Activated T-cell treated with anti-CD3 and anti-CD28 coated beads, Interleukin-2, amount 50 U/mL, for 72 hours (primary cell): Measurements from ENCODE around the gene CSF2RB. TPM values are rescaled to one million over a fixed set of nuclear protein-coding genes. Genes with fewer than 3 reads are reported as not detected.
A peak's percentile ranks its signal among the peaks of the same experiment; 100 is the strongest.

Experiments
- ATAC-seq, 2 donors: fragments of 150-1000 bp; cut with Tn5 transposase; replicated peaks in 1 of 2; 2 replicates each; pipeline ENCODE4 v1.10.0; 2021; ENCODE audit warnings: moderate library complexity in 2 of 2, mild to moderate bottlenecking in 1 of 2
- DNase-seq, 2 donors: peaks; one replicate each; pipeline ENCODE4 v3.0.0; 2021 to 2022; ENCODE audit warnings: mixed read lengths in 1 of 2
- H3K27ac Mint-ChIP-seq: one replicate; pipeline ENCODE4 v1.8.0; 2022; ENCODE audit warnings: mild to moderate bottlenecking, moderate library complexity, mixed read lengths
- H3K27me3 Mint-ChIP-seq: one replicate; pipeline ENCODE4 v1.8.0; 2022; ENCODE audit warnings: low read depth, mixed read lengths
- H3K36me3 Mint-ChIP-seq, 2 donors: one replicate each; pipeline ENCODE4 v1.8.0; 2022; ENCODE audit warnings: mixed read lengths in 2 of 2, mild to moderate bottlenecking in 1 of 2; ENCODE audit not compliant: insufficient read depth in 2 of 2
- H3K4me1 Mint-ChIP-seq: one replicate; pipeline ENCODE4 v1.8.0; 2022; ENCODE audit warnings: low read depth, mixed read lengths
- H3K4me3 Mint-ChIP-seq, 2 donors: one replicate each; pipeline ENCODE4 v1.8.0; 2022; ENCODE audit warnings: mild to moderate bottlenecking in 2 of 2, mixed read lengths in 2 of 2, moderate library complexity in 2 of 2
- H3K9me3 Mint-ChIP-seq, 2 donors: one replicate each; pipeline ENCODE4 v1.8.0; 2022; ENCODE audit warnings: mixed read lengths in 2 of 2
- total RNA-seq, 2 donors: library from RNA; stranded (reverse); gene quantifications; one replicate each; pipeline ENCODE4 v1.2.3, GENCODE V29; 2022

CSF2RB gene
- total RNA-seq, 2 donors from 2014 or later: 1.8 to 3.8 TPM

DNA sequence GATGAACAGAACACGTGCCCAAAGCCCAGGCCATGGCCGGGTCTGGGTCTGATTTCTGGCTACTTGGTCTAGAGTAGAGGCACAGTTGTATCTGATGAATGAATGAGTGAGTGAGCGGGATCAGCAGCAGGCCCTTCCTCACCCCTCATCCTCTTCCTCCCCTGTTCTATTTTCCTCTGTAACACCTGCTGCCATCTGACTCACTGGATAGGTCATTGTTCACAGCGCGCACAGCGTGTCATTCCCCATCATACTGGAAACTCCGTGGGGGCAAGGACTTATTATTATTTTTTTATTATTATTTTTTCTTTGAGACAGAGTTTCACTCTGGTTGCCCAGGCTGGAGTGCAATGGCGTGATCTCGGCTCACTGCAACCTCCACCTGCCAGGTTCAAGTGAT is 38.7 kb upstream of the CSF2RB start:
- Mint-ChIP-seq H3K4me3 (no peak overlapping the region), H3K27ac (peak overlapping the region; percentile 49), H3K36me3 (peaks cover 7 to 16% of the 10 kb centered on the region in 2 donors), H3K4me1 (peaks cover 21% of the 10 kb centered on the region), H3K27me3 (no peaks in the 10 kb centered on the region), H3K9me3 (peaks cover 5 to 6% of the 10 kb centered on the region in 2 donors)
- DNase-seq (no peak), ATAC-seq (no peak)

DNA sequence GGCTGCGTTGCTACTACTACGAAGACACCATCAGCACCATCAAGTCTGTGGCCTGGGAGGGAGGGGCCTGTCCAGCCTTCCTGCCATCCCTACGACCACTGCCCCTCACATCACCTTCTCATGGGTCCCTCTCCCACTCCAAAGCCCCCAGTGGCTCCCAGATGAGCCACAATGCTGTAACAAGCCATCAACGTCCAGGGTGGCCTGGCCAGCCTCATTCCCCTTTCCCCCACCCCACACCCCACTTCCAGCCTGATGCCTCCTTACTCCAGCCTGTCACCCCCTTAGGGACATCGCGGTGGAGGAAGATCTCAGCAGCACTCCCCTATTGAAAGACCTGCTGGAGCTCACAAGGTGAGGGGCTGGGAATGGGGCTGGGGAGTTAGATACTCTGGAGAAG is 37.7 kb upstream of the CSF2RB start:
- peaks cover 23% of the 10 kb centered on the region for H3K4me1 Mint-ChIP-seq
- no peak overlapping the region for H3K4me3 Mint-ChIP-seq
- H3K27me3 Mint-ChIP-seq: no peaks in the 10 kb centered on the region
- peaks cover 9 to 11% of the 10 kb centered on the region in 2 donors for H3K9me3 Mint-ChIP-seq
- DNase-seq (no peak), ATAC-seq (no peak)
- H3K27ac Mint-ChIP-seq: no peak overlapping the region
- peaks cover 17 to 25% of the 10 kb centered on the region in 2 donors for H3K36me3 Mint-ChIP-seq

- ATAC-seq (no peak), DNase-seq (no peak)
- Mint-ChIP-seq H3K9me3 (peaks cover 15 to 19% of the 10 kb centered on the region in 2 donors), H3K27me3 (no peaks in the 10 kb centered on the region), H3K4me3 (no peak overlapping the region), H3K27ac (peak overlapping the region; percentile 64), H3K36me3 (peaks cover 26 to 39% of the 10 kb centered on the region in 2 donors), H3K4me1 (peaks cover 31% of the 10 kb centered on the region)
Observed at GRCh38 chr22:36879775-36880174, 33.7 kb upstream of the CSF2RB start.

DNA sequence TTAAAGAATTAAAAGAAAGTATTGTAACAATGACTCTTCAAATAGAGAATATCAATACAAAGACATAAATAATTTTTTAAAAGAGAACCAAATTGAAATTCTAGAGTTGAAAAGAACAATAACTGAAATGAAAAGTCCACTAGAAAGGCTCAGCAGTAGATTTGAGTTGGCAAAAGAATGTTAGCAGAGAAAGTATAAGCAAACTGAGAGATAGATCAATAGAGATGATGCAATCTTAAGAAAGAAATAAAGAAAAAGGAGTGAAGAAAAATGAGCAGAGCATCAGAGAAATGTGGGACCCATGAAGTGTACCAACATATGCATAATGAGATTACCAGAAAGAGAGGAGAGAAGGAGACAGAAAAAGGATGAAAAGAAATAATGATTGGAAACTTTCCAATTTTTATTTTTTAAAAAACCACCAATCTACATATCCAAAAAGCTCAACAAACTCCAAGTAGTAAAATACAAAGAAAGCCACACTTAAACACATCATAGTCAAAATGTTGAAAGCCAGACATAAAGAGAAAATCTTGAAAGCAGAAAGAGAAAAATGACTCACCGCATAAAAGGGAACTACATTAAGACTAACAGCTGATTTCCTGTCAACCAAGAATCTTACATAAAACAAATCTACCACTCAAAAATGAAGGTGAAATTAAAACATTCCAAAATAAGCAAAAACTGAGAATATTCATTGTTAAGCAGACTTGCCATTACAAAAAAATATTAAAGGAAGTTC is 31.8 kb upstream of the CSF2RB start:
- Mint-ChIP-seq H3K4me1 (peaks cover 40% of the 10 kb centered on the region), H3K36me3 (peaks cover 24 to 39% of the 10 kb centered on the region in 2 donors), H3K9me3 (peaks cover 15 to 19% of the 10 kb centered on the region in 2 donors), H3K4me3 (peak overlapping the region in 1 of 2 donors; percentile 53), H3K27me3 (no peaks in the 10 kb centered on the region), H3K27ac (peak overlapping the region; percentile 99)
- ATAC-seq: peak; percentile 68 to 77
- no peak for DNase-seq

DNA sequence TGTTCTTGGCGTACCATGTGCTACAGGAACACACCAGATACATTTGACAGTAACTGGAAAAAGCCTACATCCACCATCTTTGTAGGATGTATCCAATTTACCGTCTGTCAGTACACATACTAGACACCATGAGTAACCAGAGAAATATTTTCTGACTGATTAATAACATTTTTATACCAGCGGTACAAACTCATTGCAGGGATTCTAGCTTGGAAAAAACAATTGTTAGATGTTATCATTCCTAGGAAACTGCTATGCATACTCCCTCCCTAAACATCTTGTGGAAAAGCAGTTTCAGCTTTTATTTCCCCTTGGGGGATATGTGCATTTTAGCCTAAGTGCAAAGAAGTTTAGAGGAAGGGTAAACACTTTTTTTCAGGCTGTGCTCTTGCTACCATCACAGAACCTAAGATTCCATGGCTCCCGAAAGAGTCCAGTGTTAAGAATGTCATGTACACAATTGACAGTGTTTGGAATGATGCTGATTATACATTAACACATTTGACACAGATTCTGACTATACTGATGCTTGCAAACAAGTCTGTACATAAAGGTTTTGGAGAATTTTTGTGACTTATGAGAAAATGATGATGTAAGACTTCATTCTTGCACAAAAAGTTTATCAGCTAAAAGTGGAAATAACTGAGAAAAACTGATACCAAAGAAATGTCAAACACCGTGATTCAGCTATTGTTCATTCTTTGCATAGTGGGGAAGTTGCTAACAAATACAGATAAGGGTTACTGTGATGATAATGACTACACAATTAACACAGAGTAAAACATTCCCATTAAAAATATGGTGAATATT is 28.9 kb upstream of the CSF2RB start:
- DNase-seq (no peak), ATAC-seq (peak; percentile 69 to 72)
- Mint-ChIP-seq H3K36me3 (peaks cover 24 to 34% of the 10 kb centered on the region in 2 donors), H3K4me3 (peak overlapping the region; percentile 3 to 62), H3K4me1 (peaks cover 51% of the 10 kb centered on the region), H3K27ac (peak overlapping the region; percentile 92), H3K27me3 (peaks cover 10% of the 10 kb centered on the region), H3K9me3 (peaks cover 11 to 18% of the 10 kb centered on the region in 2 donors)

GRCh38 chr22:36885474-36885873 is 28.0 kb upstream of the CSF2RB start:
- Mint-ChIP-seq H3K27ac (no peak overlapping the region), H3K4me3 (no peak overlapping the region), H3K4me1 (peaks cover 50% of the 10 kb centered on the region), H3K36me3 (peaks cover 15 to 25% of the 10 kb centered on the region in 2 donors), H3K9me3 (peaks cover 7 to 15% of the 10 kb centered on the region in 2 donors), H3K27me3 (peaks cover 10% of the 10 kb centered on the region)
- DNase-seq (no peak), ATAC-seq (no peak)

GRCh38 chr22:36886016-36886415 is 27.4 kb upstream of the CSF2RB start:
- Mint-ChIP-seq H3K27ac (no peak overlapping the region), H3K4me1 (peaks cover 45% of the 10 kb centered on the region), H3K27me3 (peaks cover 10% of the 10 kb centered on the region), H3K4me3 (no peak overlapping the region), H3K36me3 (peaks cover 13 to 20% of the 10 kb centered on the region in 2 donors), H3K9me3 (peaks cover 3 to 12% of the 10 kb centered on the region in 2 donors)
- ATAC-seq: no peak
- DNase-seq: no peak

DNA sequence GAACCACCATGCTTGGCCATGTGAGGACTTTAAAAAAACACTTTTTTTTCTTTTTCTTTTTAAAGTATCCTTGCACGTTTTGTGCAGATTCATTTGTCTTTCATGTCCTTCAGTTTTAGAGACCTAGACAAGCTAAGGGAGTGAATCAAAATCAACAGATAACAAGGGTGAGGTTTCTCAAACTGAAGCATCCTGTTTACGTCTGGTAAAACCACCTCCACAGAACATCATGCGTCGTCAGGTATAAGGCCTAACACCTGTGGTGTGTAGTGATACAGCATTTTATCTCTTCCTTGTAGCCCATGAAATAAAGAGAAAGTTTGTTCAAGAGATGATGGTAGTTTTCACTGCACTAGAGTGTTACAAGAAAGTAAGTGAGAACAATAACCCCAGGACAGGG is 26.3 kb upstream of the CSF2RB start:
- Mint-ChIP-seq H3K4me1 (peaks cover 39% of the 10 kb centered on the region), H3K27ac (no peak overlapping the region)

GRCh38 chr22:36891646-36892045 is 21.8 kb upstream of the CSF2RB start:
- Mint-ChIP-seq H3K36me3 (peaks cover 6 to 9% of the 10 kb centered on the region in 2 donors), H3K9me3 (peaks cover 0 to 6% of the 10 kb centered on the region in 2 donors), H3K4me3 (no peak overlapping the region), H3K27ac (peak overlapping the region; percentile 48), H3K27me3 (peaks cover 20% of the 10 kb centered on the region), H3K4me1 (peaks cover 19% of the 10 kb centered on the region)
- no peak for ATAC-seq
- no peak for DNase-seq

More for the DNA sequence above, 26.3 kb upstream of the CSF2RB start:
- Mint-ChIP-seq H3K36me3 (peaks cover 7 to 10% of the 10 kb centered on the region in 2 donors), H3K4me3 (no peak overlapping the region), H3K9me3 (peaks cover 0 to 7% of the 10 kb centered on the region in 2 donors), H3K27me3 (peaks cover 16% of the 10 kb centered on the region)
- DNase-seq (no peak), ATAC-seq (peak in 1 of 2 donors; percentile 61)

DNA sequence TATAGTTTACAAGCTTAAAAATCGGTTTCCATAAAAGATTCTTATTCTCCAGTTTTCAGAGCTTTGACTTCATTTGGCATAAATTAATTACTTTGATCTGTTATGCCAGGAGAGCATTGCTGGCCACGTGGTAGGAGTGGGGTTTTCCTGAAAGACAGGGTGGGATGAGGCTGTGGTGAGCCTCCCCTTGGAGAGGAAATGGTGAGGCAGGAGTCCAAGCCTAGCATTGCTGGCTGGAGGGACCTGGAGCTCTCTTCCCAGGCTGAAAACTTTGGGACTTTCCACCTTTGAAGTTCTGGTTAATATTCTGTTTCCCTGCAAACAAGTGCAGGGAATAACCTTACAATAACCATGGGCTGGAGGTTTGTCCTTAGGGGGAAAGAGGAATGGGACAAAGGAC is 21.1 kb upstream of the CSF2RB start:
- Mint-ChIP-seq H3K9me3 (peaks cover 0 to 6% of the 10 kb centered on the region in 2 donors), H3K27ac (no peak overlapping the region), H3K36me3 (peaks cover 6 to 7% of the 10 kb centered on the region in 2 donors), H3K4me1 (peaks cover 14% of the 10 kb centered on the region), H3K4me3 (no peak overlapping the region), H3K27me3 (peaks cover 18% of the 10 kb centered on the region)
- ATAC-seq (no peak), DNase-seq (no peak)

DNA sequence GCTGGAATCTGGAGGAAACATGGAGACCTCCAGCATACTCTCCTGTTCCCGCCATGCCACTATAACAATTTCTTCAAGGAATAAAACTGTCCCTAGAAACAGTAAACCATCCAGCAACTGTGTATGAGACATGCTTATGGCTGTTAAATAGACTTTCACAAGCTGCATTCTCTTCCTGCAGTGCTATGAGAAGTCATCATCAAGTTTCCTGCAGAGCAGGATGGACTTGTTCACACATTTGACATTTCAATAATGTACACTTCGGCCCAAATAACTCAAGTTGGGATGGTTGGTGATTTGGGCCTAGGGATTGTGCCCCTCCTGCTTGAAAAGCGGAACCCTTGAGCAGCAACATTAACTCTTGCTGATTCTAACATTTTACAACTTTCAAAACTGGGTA is 20.2 kb upstream of the CSF2RB start:
- DNase-seq (no peak), ATAC-seq (no peak)
- Mint-ChIP-seq H3K27ac (no peak overlapping the region), H3K4me3 (no peak overlapping the region), H3K4me1 (peaks cover 14% of the 10 kb centered on the region), H3K27me3 (peaks cover 17% of the 10 kb centered on the region), H3K9me3 (peaks cover 2 to 6% of the 10 kb centered on the region in 2 donors), H3K36me3 (peaks cover 5 to 6% of the 10 kb centered on the region in 2 donors)

GRCh38 chr22:36894266-36894665 is 19.2 kb upstream of the CSF2RB start:
- H3K27me3 Mint-ChIP-seq: peaks cover 27% of the 10 kb centered on the region
- no peak overlapping the region for H3K4me3 Mint-ChIP-seq
- peaks cover 14% of the 10 kb centered on the region for H3K4me1 Mint-ChIP-seq
- ATAC-seq (no peak), DNase-seq (no peak)
- no peak overlapping the region for H3K27ac Mint-ChIP-seq
- peaks cover 2 to 6% of the 10 kb centered on the region in 2 donors for H3K9me3 Mint-ChIP-seq
- peaks cover 5 to 6% of the 10 kb centered on the region in 2 donors for H3K36me3 Mint-ChIP-seq

GRCh38 chr22:36897611-36898010 is 15.8 kb upstream of the CSF2RB start:
- Mint-ChIP-seq H3K27ac (no peak overlapping the region), H3K36me3 (peaks cover 5 to 6% of the 10 kb centered on the region in 2 donors), H3K27me3 (peaks cover 42% of the 10 kb centered on the region), H3K4me3 (no peak overlapping the region), H3K9me3 (peaks cover 2 to 6% of the 10 kb centered on the region in 2 donors), H3K4me1 (peaks cover 18% of the 10 kb centered on the region)
- DNase-seq (no peak), ATAC-seq (no peak)
